ENCODE measurements around the gene UHMK1. TPM values are rescaled to one million over a fixed set of nuclear protein-coding genes. Genes with fewer than 3 reads are reported as not detected.
"Not testable (repeated sequence)": the region's sequence is repeated elsewhere in the genome, so short reads cannot be mapped to it uniquely, and the experiment has no call there.

Gene UHMK1
- total RNA-seq, 1 donor from 2014 or later, result 42.6 TPM

- no peak for DNase-seq (ENCODE audit: low spot score)
Observed at GRCh38 chr1:162564762-162565218, 67.2 kb downstream of the UHMK1 start.

- no peak for DNase-seq (ENCODE audit: low spot score)
Observed at GRCh38 chr1:162565460-162565859, 67.8 kb downstream of the UHMK1 start.

DNA sequence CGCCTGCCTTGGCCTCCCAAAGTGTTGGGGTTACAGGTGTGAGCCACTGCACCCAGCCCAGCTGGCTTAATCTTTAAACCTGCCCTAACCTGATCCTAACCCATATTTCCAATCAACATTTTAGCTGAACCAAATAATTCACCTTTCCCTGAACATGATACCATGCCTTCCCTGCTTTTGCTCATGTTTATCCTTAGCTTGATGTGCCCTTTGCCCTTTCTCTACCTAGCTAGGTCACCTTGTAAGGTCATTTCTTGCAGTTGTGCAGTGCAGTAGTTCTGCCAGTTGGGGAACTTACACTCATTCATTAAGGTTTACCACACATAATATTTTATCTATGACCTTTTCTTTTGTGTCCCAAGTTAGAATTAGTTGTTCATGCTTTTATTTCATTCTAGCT, 69.3 kb downstream of the UHMK1 start:
- DNase-seq (ENCODE audit: low spot score), result no peak

- DNase-seq (ENCODE audit: low spot score), result no peak
Observed at GRCh38 chr1:162568802-162569201, 71.2 kb downstream of the UHMK1 start.

- DNase-seq (ENCODE audit: low spot score), result no peak
Observed at GRCh38 chr1:162570718-162571117, 73.1 kb downstream of the UHMK1 start.

DNA sequence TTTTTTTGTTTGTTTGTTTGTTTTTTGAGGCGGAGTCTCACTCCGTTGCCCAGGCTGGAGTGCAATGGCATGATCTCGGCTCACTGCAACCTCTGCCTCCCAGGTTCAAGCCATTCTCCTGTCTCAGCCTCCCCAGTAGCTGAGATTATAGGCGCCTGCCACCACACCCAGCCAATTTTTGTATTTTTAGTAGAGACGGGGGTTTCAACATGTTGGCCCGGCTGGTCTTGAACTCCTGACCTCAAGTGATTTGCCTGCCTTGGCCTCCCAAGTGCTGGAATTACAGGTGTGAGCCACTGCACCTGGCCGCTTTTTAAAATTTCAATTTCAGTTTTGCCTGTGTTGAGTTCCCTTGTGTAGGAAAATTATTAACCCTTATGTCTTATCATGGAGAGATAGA, 73.5 kb downstream of the UHMK1 start:
- DNase-seq (ENCODE audit: low spot score), result not testable (repeated sequence)

DNA sequence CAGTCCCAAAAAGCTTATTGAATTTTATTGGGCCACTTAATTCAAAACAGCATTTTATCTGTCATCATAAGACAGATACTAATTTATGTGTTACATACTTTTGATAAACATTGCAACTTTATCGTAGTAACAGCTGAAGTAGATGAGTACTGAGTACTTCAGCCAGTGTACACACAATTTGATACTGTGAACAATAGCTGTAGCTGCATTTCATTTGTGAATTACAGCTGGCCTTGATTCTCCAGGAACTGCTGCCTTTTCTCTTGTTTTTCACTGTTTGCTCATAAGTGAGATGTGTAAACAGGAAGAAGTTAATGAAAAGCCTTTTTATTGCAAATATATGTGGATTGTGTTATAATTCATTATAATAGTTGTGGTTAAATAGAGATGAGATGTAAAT, 74.1 kb downstream of the UHMK1 start:
- DNase-seq (ENCODE audit: low spot score), result no peak

- no peak for DNase-seq (ENCODE audit: low spot score)
Observed at GRCh38 chr1:162573136-162573535, 75.5 kb downstream of the UHMK1 start.

DNA sequence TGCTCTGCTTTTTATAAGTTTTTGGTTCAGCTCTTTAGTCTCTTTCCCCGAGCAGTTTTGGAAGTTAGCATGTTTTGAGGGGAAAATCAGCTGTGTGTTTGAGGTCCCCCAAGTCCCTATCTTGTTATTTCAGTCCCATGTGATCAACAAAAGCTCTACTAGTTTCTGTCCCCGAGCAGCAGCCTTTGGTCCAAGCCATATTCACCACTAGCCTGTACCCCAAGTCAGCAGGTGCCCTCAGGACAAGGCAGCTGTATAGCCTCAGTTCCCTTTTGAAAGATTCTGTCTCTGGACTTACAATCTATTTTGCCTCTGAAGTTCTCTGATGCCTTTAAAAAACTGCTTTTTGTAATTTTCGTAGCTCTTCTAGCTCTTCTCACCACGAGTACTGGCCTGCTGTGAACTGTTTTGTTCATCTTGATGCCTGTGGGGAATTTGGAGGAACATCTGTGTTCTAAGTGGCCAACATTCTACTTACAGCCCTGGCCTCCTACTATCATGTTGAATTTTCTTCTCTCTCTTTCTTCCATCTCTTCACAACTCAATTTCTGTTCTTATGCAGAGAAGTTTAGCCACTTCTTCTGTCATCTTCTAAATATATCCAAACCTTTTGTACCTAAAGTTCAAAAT, 80.6 kb downstream of the UHMK1 start:
- DNase-seq (ENCODE audit: low spot score), result no peak

- no peak for DNase-seq (ENCODE audit: low spot score)
Observed at GRCh38 chr1:162578936-162579335, 81.3 kb downstream of the UHMK1 start.

Other genes starting within 250 kb of the UHMK1 start
- not detected for gene SPATA46, start 121.0 kb upstream of the UHMK1 start, total RNA-seq (ENCODE audit: insufficient read depth, low replicate concordance)
- gene C1orf226, start 116.1 kb upstream of the UHMK1 start, total RNA-seq (ENCODE audit: insufficient read depth, low replicate concordance), result 1.7 TPM
- gene SH2D1B, start 85.7 kb upstream of the UHMK1 start, total RNA-seq (ENCODE audit: insufficient read depth, low replicate concordance), result not detected
- 103 TPM for gene UAP1, start 63.9 kb downstream of the UHMK1 start, total RNA-seq (ENCODE audit: insufficient read depth, low replicate concordance)
- 69.6 TPM for gene DDR2, start 134.6 kb downstream of the UHMK1 start, total RNA-seq (ENCODE audit: insufficient read depth, low replicate concordance)